Measurements from ENCODE around the gene HRH2. TPM values are rescaled to one million over a fixed set of nuclear protein-coding genes. Genes with fewer than 3 reads are reported as not detected.

HRH2 gene
- total and polyA plus RNA-seq, 9 of the 15 experiments (the other 6 are each of a cell fraction or from before 2014, with no cell fraction given): 0.04 TPM; not detected in 8

GRCh38 chr5:175707751-175708375 lies 50.0 kb downstream of the HRH2 start:
- no peak overlapping the region for H3K27ac ChIP-seq (ENCODE audit: extremely low read depth, low read depth, low read length)
- in situ Hi-C loops (cut with MboI): no loop called here
- intact Hi-C loops (cut with micrococcal nuclease): no loop called here
- BruUV-seq (replicated peaks): no TSS peak
- CTCF ChIA-PET (ENCODE audit: low intra/inter-chr PET ratio): no interaction called here
- H3K9me3 ChIP-seq (replicated peaks; ENCODE audit: control insufficient read depth, insufficient read depth, low read depth, low read length): no peaks in the 10 kb centered on the region
- H3K79me2 ChIP-seq (ENCODE audit: control insufficient read depth, insufficient read depth, low read length): no peaks in the 10 kb centered on the region
- no peak overlapping the region for H3K9ac ChIP-seq (ENCODE audit: insufficient read depth in 1 of 2, low read depth in 2 of 2, low read length in 2 of 2)
- POLR2A ChIA-PET: interaction anchor here (0.6 kb wide), 1 partner anchor 673 kb away, joined by 4 read pairs; no protein-coding TSS in a partner anchor
- H2AFZ ChIP-seq (ENCODE audit: low read depth, low read length): no peak overlapping the region
- DNase-seq (ENCODE audit: extremely low read depth in 1 of 4, low spot score in 3 of 4) (no peak), FAIRE-seq (no peak), ATAC-seq (no peak)
- H3K4me3 ChIP-seq: no peak overlapping the region
- no peaks in the 10 kb centered on the region for H3K36me3 ChIP-seq (ENCODE audit: control insufficient read depth, insufficient read depth, low read length)
- no peak overlapping the region for H3K4me2 ChIP-seq (ENCODE audit: insufficient read depth, low read length)
- peaks cover 9 to 57% of the 10 kb centered on the region in 2 experiments for H3K27me3 ChIP-seq (ENCODE audit: control insufficient read depth in 2 of 2, insufficient read depth in 2 of 2, low read length in 2 of 2)
- H3K9me1 ChIP-seq (ENCODE audit: control insufficient read depth, insufficient read depth, low read length): no peaks in the 10 kb centered on the region
- 0% methylated on average over 16 of the region's 16 CpGs for WGBS (ENCODE audit: insufficient coverage, low coverage, missing lambda C conversion rate)
- H3K4me1 ChIP-seq (replicated peaks in 1 of 2; ENCODE audit: control insufficient read depth in 2 of 2, insufficient read depth in 2 of 2, low read length in 2 of 2): no peaks in the 10 kb centered on the region
- no peaks in the 10 kb centered on the region; the same call in 1 of the 2 replicates for H4K20me1 ChIP-seq (replicated peaks; ENCODE audit: control insufficient read depth, insufficient read depth, low read length)
- TF ChIP-seq MAFG (tag; conservative IDR thresholded peaks at IDR 0.05) (no peak), ZSCAN32 (CRISPR knock-in tag; IDR thresholded peaks at IDR 0.05) (no peak), ZFP1 (CRISPR knock-in tag; IDR thresholded peaks at IDR 0.05) (no peak), ZNF239 (CRISPR knock-in tag; IDR thresholded peaks at IDR 0.05) (no peak), NR0B1 (IDR thresholded peaks at IDR 0.05; ENCODE audit: partially characterized antibody) (no peak), FIP1L1 (IDR thresholded peaks at IDR 0.05; ENCODE audit: low read depth, low read length, poor library complexity, severe bottlenecking) (no peak), BRF1 (IDR thresholded peaks at IDR 0.05; ENCODE audit: borderline replicate concordance, extremely low read depth, insufficient read length) (no peak), ARHGAP35 (IDR thresholded peaks at IDR 0.05; ENCODE audit: partially characterized antibody) (no peak), MYNN (IDR thresholded peaks at IDR 0.05) (no peak), MYNN (CRISPR knock-in tag; IDR thresholded peaks at IDR 0.05) (no peak)
- TF ChIP-seq, protein P1, sequence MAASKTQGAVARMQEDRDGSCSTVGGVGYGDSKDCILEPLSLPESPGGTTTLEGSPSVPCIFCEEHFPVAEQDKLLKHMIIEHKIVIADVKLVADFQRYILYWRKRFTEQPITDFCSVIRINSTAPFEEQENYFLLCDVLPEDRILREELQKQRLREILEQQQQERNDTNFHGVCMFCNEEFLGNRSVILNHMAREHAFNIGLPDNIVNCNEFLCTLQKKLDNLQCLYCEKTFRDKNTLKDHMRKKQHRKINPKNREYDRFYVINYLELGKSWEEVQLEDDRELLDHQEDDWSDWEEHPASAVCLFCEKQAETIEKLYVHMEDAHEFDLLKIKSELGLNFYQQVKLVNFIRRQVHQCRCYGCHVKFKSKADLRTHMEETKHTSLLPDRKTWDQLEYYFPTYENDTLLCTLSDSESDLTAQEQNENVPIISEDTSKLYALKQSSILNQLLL (CRISPR knock-in tag; IDR thresholded peaks at IDR 0.05; ENCODE audit: borderline replicate concordance): no peak
- TF ChIP-seq, protein P2, sequence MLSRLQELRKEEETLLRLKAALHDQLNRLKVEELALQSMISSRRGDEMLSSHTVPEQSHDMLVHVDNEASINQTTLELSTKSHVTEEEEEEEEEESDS (CRISPR knock-in tag; IDR thresholded peaks at IDR 0.05): no peak
